ENCODE measurements around the gene ZMAT3. TPM values are rescaled to one million over a fixed set of nuclear protein-coding genes. Genes with fewer than 3 reads are reported as not detected.
"Not testable (repeated sequence)": the region's sequence is repeated elsewhere in the genome, so short reads cannot be mapped to it uniquely, and the experiment has no call there.

ZMAT3 gene
- polyA plus RNA-seq, 3 donors, result 7.6 to 9.7 (median 7.7) TPM

DNA sequence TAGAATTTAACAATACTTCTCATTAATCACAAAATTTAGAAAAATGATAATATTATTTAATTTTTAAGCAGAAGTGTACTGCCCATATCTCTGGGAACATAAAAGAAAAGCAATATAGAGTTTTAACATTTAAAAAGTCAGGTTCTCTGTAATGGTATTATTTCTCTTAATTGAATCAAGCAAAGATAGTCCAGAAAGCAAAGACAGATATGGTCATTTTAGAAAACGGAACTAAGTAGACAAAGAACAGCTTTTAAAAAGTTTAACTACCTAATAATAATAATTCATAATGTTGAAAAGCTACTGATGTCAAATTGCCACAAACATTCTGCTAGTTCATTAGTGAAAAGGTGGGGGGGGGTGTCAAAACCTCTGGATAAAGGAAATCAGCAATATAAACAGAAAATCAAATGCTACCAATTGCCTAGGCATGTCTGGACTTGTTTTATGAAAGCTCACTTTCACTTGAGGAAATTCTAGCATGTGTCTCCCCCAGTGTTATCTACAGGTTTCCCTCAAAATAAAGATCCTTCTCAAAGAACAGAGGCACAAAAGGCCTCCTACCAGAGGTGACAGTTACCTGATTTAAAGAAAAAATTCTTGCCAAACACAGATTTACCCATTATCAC is 1.7 kb downstream of the ZMAT3 start:
- DNase-seq, result no peak

DNA sequence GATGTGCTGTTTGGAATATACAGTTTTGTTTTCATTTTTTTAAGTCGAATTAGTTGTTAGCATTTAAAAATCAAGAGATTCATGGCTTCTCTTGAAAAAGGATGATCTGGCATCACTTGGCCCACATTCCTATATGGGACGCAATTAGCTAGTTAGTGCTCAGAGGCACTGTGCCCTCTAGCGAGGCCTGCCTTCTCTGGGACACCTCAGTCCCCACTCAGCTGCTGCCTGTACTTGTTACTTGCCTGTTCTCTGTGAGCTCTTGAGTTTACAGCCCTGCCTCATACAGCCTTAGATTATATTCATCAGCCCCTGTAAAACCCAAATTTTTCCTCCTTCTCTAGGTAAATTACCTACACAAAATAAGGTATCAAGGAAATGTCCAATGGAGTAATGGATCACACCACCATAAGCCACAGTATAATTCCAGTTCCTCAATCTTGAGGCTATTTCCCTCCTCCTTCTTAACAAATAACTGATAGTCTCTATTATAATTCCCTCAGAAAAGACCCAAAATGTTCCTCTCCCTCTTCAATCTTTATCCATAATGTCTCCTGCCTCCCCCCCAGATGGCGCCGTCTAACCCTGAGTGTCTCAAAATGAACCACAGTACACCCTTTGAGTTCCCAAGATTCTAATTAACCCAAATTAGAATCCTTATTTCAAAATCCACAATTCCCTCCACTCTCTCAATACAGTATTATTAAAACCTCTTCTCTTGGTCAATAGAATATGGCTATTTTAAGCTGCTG is 2.7 kb downstream of the ZMAT3 start:
- no peak for DNase-seq

DNA sequence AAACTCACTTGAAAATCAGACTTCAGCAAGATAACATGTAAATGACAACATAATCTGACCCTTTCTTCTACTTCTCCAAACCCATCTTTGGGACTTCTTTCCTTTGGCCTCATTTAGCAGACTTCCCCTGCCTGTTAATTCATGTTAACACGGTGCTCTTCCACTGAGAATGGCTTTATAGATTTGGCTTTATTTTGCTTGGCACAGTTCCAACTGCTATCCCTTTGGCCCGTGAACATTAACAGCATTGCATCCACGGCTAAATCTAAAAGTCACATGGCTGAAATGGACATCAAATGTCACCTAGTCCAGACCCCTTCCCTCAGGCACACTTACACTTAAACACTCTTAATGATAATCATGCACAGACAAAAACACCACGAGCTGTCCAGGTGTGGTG is 3.8 kb downstream of the ZMAT3 start:
- DNase-seq, result no peak

DNA sequence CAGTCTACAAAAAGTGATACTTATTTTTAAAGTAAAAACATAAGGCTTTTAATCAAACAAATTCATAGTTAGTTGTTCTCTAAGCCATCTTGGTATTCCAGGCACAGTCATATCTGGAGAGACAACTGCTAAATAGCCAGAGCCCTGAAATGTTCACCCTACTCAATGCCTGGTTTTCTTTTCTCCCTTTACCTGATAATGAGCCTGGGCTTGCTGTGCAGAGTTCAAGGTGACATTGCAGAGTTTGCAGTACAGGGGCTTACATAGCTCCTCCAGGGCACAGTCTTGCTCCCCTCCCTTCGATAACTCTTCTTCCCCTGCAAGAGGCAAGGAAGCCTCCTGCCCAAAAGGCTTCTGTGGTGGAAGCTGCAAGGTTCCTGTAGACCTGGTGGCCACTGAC is 4.3 kb downstream of the ZMAT3 start:
- DNase-seq, result no peak

DNA sequence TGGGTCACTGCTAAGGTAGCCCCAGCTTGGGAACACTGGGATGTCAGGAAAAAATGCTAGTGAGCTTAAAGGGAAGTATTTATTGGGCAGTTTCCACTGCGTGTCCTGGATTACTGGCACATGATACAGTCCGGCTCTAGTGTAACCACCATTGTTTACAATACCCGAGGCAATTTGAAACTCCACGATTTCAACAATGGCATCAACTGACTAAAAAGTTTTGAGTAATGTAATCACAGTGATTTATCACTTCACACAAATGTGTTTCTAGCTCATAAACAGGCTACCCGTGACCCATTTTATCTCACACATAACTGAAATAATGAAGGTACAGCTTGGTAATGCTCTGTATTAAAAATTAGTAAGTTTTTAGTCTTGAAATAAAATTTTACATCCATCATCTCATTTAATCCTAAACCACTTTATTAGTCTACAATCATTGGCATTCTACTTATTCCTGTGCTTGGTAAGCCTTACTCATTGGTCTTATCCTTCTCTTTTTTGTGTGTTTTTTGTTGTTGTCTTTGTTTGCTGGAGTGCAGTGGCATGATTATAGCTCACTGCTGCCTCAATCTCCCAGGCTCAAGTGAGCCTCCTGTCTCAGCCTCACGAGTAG is 7.6 kb downstream of the ZMAT3 start:
- no peak for DNase-seq

DNA sequence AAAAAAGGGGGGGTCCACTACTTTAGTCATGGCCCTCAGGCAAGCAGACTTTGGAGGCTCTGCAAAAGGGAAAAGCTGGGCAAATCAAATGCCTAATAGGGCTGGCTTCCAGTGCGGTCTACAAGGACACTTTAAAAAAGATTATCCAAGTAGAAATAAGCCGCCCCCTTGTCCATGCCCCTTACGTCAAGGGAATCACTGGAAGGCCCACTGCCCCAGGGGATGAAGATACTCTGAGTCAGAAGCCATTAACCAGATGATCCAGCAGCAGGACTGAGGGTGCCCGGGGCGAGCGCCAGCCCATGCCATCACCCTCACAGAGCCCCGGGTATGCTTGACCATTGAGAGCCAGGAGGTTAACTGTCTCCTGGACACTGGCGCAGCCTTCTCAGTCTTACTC is 15.3 kb downstream of the ZMAT3 start:
- no peak for DNase-seq

DNA sequence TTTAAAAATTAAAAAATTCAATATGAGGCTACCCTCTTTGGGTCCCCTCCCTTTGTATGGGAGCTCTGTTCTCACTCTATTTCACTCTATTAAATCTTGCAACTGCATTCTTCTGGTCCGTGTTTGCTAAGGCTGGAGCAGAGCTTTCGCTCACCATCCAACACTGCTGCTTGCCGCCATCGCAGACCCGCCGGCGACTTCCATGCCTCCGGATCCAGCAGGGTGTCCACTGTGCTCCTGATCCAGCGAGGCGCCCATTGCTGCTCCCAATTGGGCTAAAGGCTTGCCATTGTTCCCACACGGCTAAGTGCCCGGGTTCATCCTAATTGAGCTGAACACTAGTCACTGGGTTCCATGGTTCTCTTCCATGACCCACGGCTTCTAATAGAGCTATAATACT is 17.0 kb downstream of the ZMAT3 start:
- DNase-seq, result not testable (repeated sequence)

DNA sequence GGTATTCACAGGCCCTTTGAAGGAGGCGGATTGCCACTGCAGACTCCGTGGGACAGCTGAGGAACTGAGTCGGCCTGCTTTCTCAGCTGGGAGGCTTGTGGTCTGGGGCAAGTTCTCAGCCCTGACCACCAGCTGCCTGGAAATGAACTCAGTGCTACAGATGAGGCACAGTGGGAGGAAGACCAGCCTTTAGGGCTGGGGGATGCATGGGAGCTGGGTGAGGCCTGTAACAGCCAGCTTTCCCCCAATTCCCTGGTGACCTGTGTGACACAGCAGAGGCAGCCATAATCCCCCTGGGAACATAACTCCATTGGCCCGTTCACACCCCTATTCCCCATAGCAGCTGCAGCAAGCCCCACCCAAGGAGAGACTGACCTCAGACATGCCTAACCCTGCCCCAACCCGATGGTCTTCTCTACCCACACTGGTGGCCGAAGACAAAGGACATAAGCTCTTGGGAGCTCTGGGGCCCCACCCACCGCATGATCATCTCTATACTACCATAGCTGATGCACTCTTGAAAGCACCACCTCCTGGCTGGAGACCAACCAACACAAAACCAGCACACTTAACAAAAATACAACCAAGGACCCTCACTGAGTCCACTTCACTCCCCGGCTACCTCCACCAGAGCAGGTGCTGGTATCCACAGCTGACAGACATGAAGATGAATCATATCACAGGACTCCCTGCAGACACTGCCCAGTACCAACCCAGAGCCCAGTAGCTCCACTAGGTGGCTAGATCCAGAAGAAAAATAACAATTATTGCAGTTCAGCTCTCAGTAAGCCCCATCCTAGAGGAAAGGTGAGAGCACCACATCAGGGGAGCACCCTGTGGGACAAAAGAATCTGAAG is 24.9 kb downstream of the ZMAT3 start:
- DNase-seq, result no peak

DNA sequence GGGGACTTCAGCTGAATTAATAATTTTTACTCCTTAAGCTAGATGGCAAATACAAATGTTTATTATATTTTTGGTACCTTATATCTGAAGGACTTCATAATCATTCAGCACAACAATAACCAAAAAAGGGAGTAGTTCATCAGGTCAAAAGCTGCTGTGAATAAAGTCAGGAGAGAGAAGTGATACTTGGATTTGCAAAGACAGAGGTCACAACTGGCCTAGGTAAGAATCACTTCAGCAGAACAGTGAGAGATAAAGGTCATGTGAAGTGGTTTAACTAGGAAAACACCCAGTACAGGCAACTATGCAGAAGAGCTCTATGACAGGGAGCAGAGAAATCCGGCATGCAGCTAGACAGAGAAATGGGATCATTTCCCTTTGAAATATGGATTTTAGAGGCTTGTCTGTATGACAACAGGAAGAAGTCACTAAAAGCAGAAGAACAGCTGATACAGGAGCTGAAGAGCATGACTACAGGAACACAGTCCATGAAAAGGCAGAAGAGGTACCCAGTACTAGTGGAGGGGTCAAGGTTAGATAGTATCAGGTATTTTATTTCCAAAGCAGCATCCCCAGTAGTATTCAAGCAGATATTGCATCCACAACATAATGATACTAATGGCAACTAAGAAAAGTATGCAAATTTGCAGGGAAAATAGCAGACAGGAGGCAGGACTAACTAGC is 25.7 kb downstream of the ZMAT3 start:
- no peak for DNase-seq

DNA sequence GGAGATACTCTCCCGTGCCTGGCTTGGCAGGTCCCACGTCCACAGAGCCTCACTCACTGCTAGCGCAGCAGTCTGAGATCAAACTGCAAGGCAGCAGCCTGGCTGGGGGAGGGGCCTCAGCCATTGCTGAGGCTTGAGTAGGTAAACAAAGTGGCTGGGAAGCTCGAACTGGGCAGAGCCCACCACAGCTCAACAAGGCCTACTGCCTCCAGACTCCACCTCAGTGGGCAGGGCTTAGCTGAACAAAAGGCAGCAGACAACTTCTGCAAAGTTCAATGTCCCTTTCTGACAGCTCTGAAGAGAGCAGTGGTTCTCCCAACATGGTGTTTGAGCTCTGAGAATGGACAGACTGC is 32.7 kb downstream of the ZMAT3 start:
- DNase-seq, result not testable (repeated sequence)

DNA sequence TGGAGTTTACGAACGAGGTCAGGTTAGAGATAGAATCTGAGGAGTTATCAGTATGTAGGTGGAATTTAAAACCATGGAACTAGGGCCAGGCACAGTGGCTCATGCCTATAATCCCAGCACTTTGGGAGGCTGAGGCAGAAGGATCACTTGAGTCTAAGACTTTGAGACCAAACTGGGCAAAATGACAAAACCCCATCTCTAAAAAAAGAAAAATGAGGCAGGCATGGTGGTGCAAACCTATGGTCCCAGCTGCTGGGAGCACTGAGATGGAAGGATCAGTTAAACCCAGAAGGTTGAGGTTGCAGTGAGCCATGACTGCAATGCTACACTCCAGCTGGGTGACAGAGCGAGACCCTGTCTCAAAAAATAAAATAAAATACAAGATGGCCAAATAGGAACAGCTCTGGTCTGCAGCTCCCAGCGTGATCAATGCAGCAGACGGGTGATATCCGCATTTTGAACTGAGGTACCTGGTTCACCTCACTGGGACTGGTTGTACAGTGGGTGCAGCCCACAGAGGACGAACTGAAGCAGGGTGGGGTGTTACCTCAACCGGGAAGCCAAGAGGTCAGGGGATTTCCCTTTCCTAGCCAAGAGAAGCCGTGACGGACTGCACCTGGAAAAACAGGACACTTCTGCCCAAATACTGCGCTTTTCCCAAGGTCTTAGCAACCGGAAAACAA is 33.3 kb downstream of the ZMAT3 start:
- no peak for DNase-seq

DNA sequence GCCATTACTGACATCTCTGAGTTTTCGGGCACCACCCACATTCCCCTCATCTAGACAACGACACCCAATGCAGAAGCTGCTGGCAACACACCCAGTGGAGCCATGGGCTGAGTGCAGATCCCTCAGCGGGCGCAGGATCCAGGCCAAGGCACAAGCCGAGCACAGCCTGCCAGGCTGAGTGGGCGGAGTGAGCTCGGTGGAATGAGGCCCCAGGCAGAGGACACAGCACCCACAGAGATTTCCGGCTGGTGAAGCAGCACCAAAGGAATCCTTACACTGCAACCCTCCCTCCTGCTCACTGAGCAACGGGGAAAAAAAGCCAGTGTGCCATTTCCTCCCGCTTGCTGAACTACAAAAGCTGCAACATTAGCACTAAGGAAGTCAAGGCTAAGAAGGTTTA is 34.3 kb downstream of the ZMAT3 start:
- DNase-seq, result no peak

DNA sequence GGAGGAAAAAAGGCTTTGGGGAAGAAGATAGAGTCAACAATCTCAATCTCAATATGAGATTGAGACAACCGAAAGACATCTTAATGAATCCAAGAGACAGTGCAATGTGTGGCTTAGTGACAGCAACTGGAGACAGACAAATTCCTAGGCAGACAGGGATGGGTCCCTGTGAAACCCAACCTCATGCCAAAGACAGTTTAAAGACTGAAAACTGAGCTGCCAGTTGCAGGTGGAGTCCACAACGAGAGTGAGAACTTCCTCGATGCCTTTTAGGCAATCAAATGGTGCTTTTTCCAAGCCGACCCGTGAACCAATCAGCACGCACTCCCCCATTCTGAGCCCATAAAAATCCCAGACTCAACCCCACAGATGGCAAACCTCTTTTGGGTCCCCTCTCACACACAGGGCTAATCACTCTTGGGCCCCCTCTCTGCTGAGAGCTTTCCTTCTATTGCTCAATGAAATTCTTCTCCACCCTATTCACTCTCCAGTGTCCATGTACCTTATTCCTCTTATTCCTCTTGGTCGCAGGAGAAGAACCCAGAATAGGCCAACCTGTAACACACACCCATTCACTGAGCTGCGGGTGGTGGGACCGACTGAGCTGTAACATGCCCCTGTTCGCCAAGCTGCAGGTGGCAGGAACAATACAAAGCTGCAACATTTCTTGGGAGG is 34.8 kb downstream of the ZMAT3 start:
- no peak for DNase-seq

DNA sequence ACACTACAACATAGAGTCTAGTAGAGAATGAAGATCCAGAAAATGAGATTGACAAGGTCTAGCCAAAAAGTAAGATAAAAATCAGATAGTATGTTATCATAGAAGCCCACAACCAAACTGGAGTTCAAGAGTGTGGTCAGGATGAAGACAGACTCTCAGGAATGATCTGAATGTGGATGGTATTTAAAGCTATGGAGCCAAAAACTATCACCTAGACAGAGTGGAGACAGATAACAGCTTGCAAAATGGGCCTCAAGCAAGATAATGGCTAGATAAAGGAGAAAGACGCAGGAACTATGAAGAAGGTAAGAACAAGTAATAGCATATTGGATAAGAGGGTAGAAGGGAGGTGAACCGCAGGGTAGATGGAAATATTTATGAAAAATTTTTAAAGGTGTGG is 35.4 kb downstream of the ZMAT3 start:
- no peak for DNase-seq

DNA sequence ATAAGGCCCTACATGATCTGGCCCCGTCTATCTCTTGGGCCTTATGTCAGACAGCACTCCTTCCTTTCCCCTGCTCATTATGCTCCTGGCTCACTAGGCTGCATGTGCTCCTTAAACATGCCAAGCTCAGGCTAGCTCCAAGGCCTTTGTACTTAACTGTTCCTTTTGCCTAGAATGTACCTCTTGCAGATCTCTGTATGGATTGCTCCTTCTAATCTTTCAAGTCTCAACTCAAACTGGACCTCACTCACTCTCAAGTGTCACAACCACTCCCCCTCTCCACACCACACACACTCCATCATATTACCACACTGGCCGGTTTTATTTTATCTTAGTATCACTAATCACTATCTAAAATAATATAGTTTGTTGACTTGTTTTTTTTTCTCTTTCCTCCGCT is 36.4 kb downstream of the ZMAT3 start:
- DNase-seq, result no peak

DNA sequence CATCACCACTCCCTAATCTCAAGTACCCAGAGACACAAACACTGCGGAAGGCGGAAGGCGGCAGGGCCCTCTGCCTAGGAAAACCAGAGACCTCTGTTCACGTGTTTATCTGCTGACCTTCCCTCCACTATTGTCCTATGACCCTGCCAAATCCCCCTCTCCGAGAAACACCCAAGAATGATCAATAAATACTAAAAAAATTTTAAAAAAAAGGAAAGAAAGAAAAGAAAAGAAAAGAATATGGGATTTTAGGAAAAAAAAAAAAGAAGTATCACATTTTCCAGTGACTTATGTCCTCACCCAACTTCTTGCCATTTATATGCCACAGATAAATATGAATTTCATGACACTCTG is 38.3 kb downstream of the ZMAT3 start:
- not testable (repeated sequence) for DNase-seq

DNA sequence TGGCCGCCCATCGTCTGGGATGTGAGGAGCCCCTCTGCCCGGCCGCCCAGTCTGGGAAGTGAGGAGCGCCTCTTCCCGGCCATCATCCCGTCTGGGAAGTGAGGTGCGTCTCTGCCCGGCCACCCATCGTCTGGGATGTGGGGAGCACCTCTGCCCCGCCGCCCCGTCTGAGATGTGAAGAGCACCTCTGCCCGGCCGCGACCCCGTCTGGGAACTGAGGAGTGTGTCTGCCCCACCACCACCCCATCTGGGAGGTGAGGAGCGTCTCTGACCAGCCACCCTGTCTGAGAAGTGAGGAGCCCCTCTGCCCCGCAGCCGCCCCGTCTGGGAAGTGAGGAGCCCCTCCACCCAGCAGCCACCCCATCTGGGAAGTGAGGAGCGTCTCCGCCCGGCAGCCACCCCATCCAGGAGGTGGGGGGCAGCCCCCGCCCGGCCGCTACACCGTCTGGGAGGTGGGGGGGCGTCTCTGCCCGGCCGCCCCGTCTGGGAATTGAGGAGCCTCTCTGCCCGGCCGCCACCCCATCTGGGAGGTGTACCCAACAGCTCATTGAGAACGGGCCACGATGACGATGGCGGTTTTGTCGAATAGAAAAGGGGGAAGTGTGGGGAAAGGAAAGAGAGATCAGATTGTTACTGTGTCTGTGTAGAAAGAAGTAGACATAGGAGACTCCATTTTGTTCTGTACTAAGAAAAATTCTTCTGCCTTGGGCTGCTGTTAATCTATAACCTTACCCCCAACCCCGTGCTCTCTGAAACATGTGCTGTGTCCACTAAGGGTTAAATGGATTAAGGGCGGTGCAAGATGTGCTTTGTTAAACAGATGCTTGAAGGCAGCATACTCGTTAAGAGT is 38.9 kb downstream of the ZMAT3 start:
- not testable (repeated sequence) for DNase-seq

DNA sequence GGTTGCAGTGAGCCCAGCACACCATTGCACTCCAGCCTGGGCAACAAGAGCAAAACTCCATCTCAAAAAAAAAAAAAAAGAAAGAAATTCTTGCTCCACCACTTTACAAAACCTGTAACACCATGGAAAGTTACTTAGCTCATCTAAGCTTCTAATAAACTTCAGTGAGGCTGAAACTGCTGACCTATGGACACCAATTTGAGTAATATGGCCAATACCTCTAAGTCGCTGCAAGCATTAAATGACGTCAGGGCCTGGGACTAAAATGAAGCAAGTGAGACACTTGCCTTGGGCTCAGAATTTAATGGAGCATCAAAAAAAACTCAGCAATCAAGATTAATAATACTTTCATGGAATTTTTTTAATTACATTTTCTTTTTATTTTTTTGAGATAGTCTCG is 42.5 kb downstream of the ZMAT3 start:
- DNase-seq, result no peak

DNA sequence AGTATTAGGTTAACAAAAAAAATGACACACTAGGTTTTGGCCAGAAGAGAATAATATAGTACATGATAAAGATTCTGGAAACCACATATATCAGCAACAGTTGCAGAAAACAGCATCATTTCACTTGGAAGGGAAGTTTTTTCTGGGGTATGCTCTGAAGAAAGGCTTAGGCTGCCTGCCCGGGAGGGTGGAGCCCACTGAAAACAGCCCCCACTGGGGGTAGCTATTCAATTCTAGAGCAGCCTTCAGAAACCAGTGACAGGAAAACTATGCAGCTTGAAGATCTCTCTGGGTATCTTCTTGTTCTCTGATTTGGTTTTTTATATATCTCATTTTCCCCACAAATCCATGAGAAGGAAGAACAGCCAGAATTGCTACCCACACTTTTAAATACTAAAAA is 43.2 kb downstream of the ZMAT3 start:
- no peak for DNase-seq

Measured in renal pelvis (tissue), 4 donors.